Endometrial microvascular endothelial cells (primary cell): ENCODE results near the gene EBLN2. TPM values are rescaled to one million over a fixed set of nuclear protein-coding genes. Genes with fewer than 3 reads are reported as not detected.

ENCODE experiments used
- in situ Hi-C: cut with HindIII; loops from 2 replicates; pipeline ENCODE4 v1.10.0; 2017; ENCODE audit warnings: low sequenced_read_pairs, low pct_unique_long_range_greater_than_20kb; ENCODE audit errors: inconsistent ontology term
- total RNA-seq: library from RNA; depleted of rRNA; stranded (reverse); fragments of >200 nt; gene quantifications from one replicate; pipeline ENCODE4 v1.2.3, GENCODE V29; 2015; ENCODE audit errors: inconsistent ontology term

Gene EBLN2
- total RNA-seq, 1 donor from 2014 or later: 2.4 TPM

- in situ Hi-C loops: no loop called here
Measured at GRCh38 chr3:73096169-73096568, 34.7 kb downstream of the EBLN2 start.

- in situ Hi-C loops: no loop called here
Measured at GRCh38 chr3:73098026-73098425, 36.6 kb downstream of the EBLN2 start.

- in situ Hi-C loops: no loop called here
Measured at GRCh38 chr3:73098873-73099272, 37.4 kb downstream of the EBLN2 start.

GRCh38 chr3:73100741-73101559 is 39.5 kb downstream of the EBLN2 start:
- in situ Hi-C loops: no loop called here

- in situ Hi-C loops: no loop called here
Measured at GRCh38 chr3:73101881-73102280, 40.4 kb downstream of the EBLN2 start.

GRCh38 chr3:73107215-73107614 is 45.8 kb downstream of the EBLN2 start:
- in situ Hi-C loops: no loop called here

GRCh38 chr3:73107676-73108187 is 46.3 kb downstream of the EBLN2 start:
- in situ Hi-C loops: no loop called here

- in situ Hi-C loops: no loop called here
Measured at GRCh38 chr3:73108750-73109149, 47.3 kb downstream of the EBLN2 start.

- in situ Hi-C loops: no loop called here
Measured at GRCh38 chr3:73110530-73110929, 49.1 kb downstream of the EBLN2 start.

Other genes with a start within 250 kb of the EBLN2 start
- gene SHQ1, start 213.2 kb upstream of the EBLN2 start, total RNA-seq: 20.1 TPM
- not detected for gene GXYLT2, start 173.6 kb upstream of the EBLN2 start, total RNA-seq
- 42.5 TPM for gene PPP4R2, start 64.8 kb upstream of the EBLN2 start, total RNA-seq